Activated T-helper 2 cell treated with anti-CD3 and anti-CD28 coated beads, Interferon-gamma antibody, Interleukin-2, Interleukin-4, amounts not matched to agents 10 μg/mL and 5 μg/mL and 100 μg/mL, durations not matched to agents 14 hours and 24 hours and 36 hours (primary cell): ENCODE measurements around the gene CES3. TPM values are rescaled to one million over a fixed set of nuclear protein-coding genes. Genes with fewer than 3 reads are reported as not detected.
A peak's percentile ranks its signal among the peaks of the same experiment; 100 is the strongest.
"Not testable (repeated sequence)": the region's sequence is repeated elsewhere in the genome, so short reads cannot be mapped to it uniquely, and the experiment has no call there.

Source experiments
- DNase-seq: peaks from one replicate; pipeline ENCODE4 v3.0.0; 2021; ENCODE audit warnings: low spot score
- H3K27ac Mint-ChIP-seq: one replicate; pipeline ENCODE4 v1.8.0; 2021; ENCODE audit warnings: mixed read lengths
- H3K27me3 Mint-ChIP-seq: one replicate; pipeline ENCODE4 v1.8.0; 2021; ENCODE audit warnings: low read depth, mixed read lengths
- H3K36me3 Mint-ChIP-seq: one replicate; pipeline ENCODE4 v1.8.0; 2021; ENCODE audit warnings: low read depth, mixed read lengths
- H3K4me1 Mint-ChIP-seq: one replicate; pipeline ENCODE4 v1.8.0; 2021; ENCODE audit warnings: low read depth, mixed read lengths
- H3K4me3 Mint-ChIP-seq: one replicate; pipeline ENCODE4 v1.8.0; 2021; ENCODE audit warnings: low read depth, mild to moderate bottlenecking, moderate library complexity, mixed read lengths
- H3K9me3 Mint-ChIP-seq: one replicate; pipeline ENCODE4 v1.8.0; 2021; ENCODE audit warnings: mixed read lengths
- intact Hi-C: fragments of 100-400 bp; cut with micrococcal nuclease; formaldehyde crosslinking; loops from one replicate; pipeline ENCODE4 v1.15.1; 2023
- total RNA-seq: library from RNA; stranded (reverse); gene quantifications from 2 replicates; pipeline ENCODE4 v1.2.3, GENCODE V29; 2022

CES3 gene
- total RNA-seq, 1 donor from 2014 or later = 10.6 TPM

- intact Hi-C loops = loop anchor here (1.0 to 10.0 kb wide), 7 partner anchors 16 to 327 kb away; partner anchors contain the start of genes CBFB, FBXL8, FHOD1 and SLC9A5
- Mint-ChIP-seq H3K9me3 (no peaks in the 10 kb centered on the region), H3K4me1 (peaks cover 56% of the 10 kb centered on the region), H3K36me3 (peaks cover 24% of the 10 kb centered on the region), H3K27me3 (no peaks in the 10 kb centered on the region), H3K27ac (peak overlapping the region; percentile 99), H3K4me3 (no peak overlapping the region)
- DNase-seq = peak; percentile 38
Observed at GRCh38 chr16:66984892-66985311, 23.8 kb downstream of the CES3 start.

- Mint-ChIP-seq H3K4me1 (peaks cover 48% of the 10 kb centered on the region), H3K9me3 (no peaks in the 10 kb centered on the region), H3K27me3 (no peaks in the 10 kb centered on the region), H3K36me3 (peaks cover 21% of the 10 kb centered on the region), H3K27ac (peak overlapping the region; percentile 87), H3K4me3 (peak overlapping the region; percentile 63)
- intact Hi-C loops = loop anchor here (10.0 kb wide), 1 partner anchor 258 kb away; the partner anchor contains the start of genes FHOD1 and SLC9A5
- no peak for DNase-seq
Observed at GRCh38 chr16:66986559-66986958, 25.5 kb downstream of the CES3 start.

GRCh38 chr16:66988197-66988788, 27.2 kb downstream of the CES3 start, which contains the start of gene CES4A:
CES4A (plus strand) TSS chr16:66988589; CDS start chr16:66988773, 184 bp downstream.
- H3K36me3 Mint-ChIP-seq = peaks cover 15% of the 10 kb centered on the region
- DNase-seq = no peak
- intact Hi-C loops = loop anchor here (10.0 kb wide), 1 partner anchor 257 kb away; the partner anchor contains the start of genes FHOD1 and SLC9A5
- peak within 1 kb of the TSS; percentile 88 for H3K27ac Mint-ChIP-seq
- no peaks in the 10 kb centered on the region for H3K27me3 Mint-ChIP-seq
- H3K4me3 Mint-ChIP-seq = peak within 1 kb of the TSS; percentile 61
- no peaks in the 10 kb centered on the region for H3K9me3 Mint-ChIP-seq
- peaks cover 40% of the 10 kb centered on the region for H3K4me1 Mint-ChIP-seq

- Mint-ChIP-seq H3K4me3 (no peak overlapping the region), H3K27ac (no peak overlapping the region), H3K36me3 (peaks cover 3% of the 10 kb centered on the region)
Observed at GRCh38 chr16:66991545-66992077, 30.5 kb downstream of the CES3 start.

GRCh38 chr16:66993558-66993957, 32.5 kb downstream of the CES3 start:
- H3K36me3 Mint-ChIP-seq, intact Hi-C loops, H3K27ac Mint-ChIP-seq, H3K9me3 Mint-ChIP-seq, H3K4me3 Mint-ChIP-seq, DNase-seq, H3K27me3 Mint-ChIP-seq, H3K4me1 Mint-ChIP-seq: not testable (repeated sequence)

More at GRCh38 chr16:66991545-66992077, 30.5 kb downstream of the CES3 start:
- intact Hi-C loops = no loop called here
- H3K27me3 Mint-ChIP-seq = no peaks in the 10 kb centered on the region
- no peak for DNase-seq
- peaks cover 16% of the 10 kb centered on the region for H3K4me1 Mint-ChIP-seq
- no peaks in the 10 kb centered on the region for H3K9me3 Mint-ChIP-seq

GRCh38 chr16:66996324-66996982, 35.4 kb downstream of the CES3 start:
- H3K27ac Mint-ChIP-seq = no peak overlapping the region

GRCh38 chr16:66996983-66997358, 35.9 kb downstream of the CES3 start:
- H3K4me3 Mint-ChIP-seq = no peak overlapping the region
- H3K4me1 Mint-ChIP-seq = peaks cover 19% of the 10 kb centered on the region
- H3K27ac Mint-ChIP-seq = no peak overlapping the region
- H3K27me3 Mint-ChIP-seq = no peaks in the 10 kb centered on the region
- no peaks in the 10 kb centered on the region for H3K9me3 Mint-ChIP-seq
- no peak for DNase-seq
- peaks cover 5% of the 10 kb centered on the region for H3K36me3 Mint-ChIP-seq
- intact Hi-C loops = no loop called here

More at GRCh38 chr16:66996324-66996982, 35.4 kb downstream of the CES3 start:
- Mint-ChIP-seq H3K9me3 (no peaks in the 10 kb centered on the region), H3K27me3 (no peaks in the 10 kb centered on the region), H3K4me3 (no peak overlapping the region), H3K36me3 (peaks cover under 1% of the 10 kb centered on the region), H3K4me1 (peaks cover 16% of the 10 kb centered on the region)
- no peak for DNase-seq
- intact Hi-C loops = no loop called here

- Mint-ChIP-seq H3K27me3 (no peaks in the 10 kb centered on the region), H3K4me3 (peak overlapping the region; percentile 83), H3K4me1 (peaks cover 29% of the 10 kb centered on the region), H3K36me3 (peaks cover 20% of the 10 kb centered on the region), H3K9me3 (no peaks in the 10 kb centered on the region), H3K27ac (peak overlapping the region; percentile 84)
- intact Hi-C loops = loop anchor here (2.0 kb wide), 1 partner anchor 16 kb away; no protein-coding TSS in a partner anchor
- peak; percentile 52 for DNase-seq
Observed at GRCh38 chr16:67000384-67001351, 39.6 kb downstream of the CES3 start.

GRCh38 chr16:67001726-67002125, 40.7 kb downstream of the CES3 start:
- Mint-ChIP-seq H3K9me3 (no peaks in the 10 kb centered on the region), H3K27ac (no peak overlapping the region), H3K27me3 (no peaks in the 10 kb centered on the region)

GRCh38 chr16:67006930-67007658, 46.0 kb downstream of the CES3 start:
- no peak overlapping the region for H3K27ac Mint-ChIP-seq
- H3K36me3 Mint-ChIP-seq = peaks cover 30% of the 10 kb centered on the region
- intact Hi-C loops = no loop called here
- H3K9me3 Mint-ChIP-seq = no peaks in the 10 kb centered on the region
- no peaks in the 10 kb centered on the region for H3K27me3 Mint-ChIP-seq
- peaks cover 34% of the 10 kb centered on the region for H3K4me1 Mint-ChIP-seq
- no peak overlapping the region for H3K4me3 Mint-ChIP-seq
- DNase-seq = no peak

More at GRCh38 chr16:67001726-67002125, 40.7 kb downstream of the CES3 start:
- no peak for DNase-seq
- Mint-ChIP-seq H3K4me3 (peak overlapping the region; percentile 19), H3K4me1 (peaks cover 29% of the 10 kb centered on the region), H3K36me3 (peaks cover 24% of the 10 kb centered on the region)
- intact Hi-C loops = loop anchor here (2.0 kb wide), 1 partner anchor 17 kb away; no protein-coding TSS in a partner anchor

GRCh38 chr16:67009158-67009557, 48.1 kb downstream of the CES3 start:
- H3K27ac Mint-ChIP-seq = no peak overlapping the region
- H3K4me1 Mint-ChIP-seq = peaks cover 33% of the 10 kb centered on the region
- peaks cover 18% of the 10 kb centered on the region for H3K36me3 Mint-ChIP-seq
- no peak overlapping the region for H3K4me3 Mint-ChIP-seq
- intact Hi-C loops = no loop called here
- no peaks in the 10 kb centered on the region for H3K27me3 Mint-ChIP-seq
- DNase-seq = no peak
- H3K9me3 Mint-ChIP-seq = no peaks in the 10 kb centered on the region
